Body of pancreas (tissue), 4 donors: ENCODE results near the gene NTSR1.

Experiments used
- POLR2A ChIP-seq, 3 donors: fragments of 450-650 bp; IDR thresholded peaks; one replicate each; pipeline ENCODE4 v1.6.1; 2016; ENCODE audit warnings: antibody characterized with exemption in 3 of 3, mild to moderate bottlenecking in 2 of 3
- TF ChIP-seq, protein P1 (sequence below), 7 experiments: fragments of 450-650 bp in 4 of 7; fragments of 200-600 bp in 3 of 7; sonication (generic) in 3 of 7; IDR thresholded peaks; one replicate each; pipeline ENCODE4 v1.5.1; 2016 to 2019; ENCODE audit warnings: antibody characterized with exemption in 7 of 7

DNA sequence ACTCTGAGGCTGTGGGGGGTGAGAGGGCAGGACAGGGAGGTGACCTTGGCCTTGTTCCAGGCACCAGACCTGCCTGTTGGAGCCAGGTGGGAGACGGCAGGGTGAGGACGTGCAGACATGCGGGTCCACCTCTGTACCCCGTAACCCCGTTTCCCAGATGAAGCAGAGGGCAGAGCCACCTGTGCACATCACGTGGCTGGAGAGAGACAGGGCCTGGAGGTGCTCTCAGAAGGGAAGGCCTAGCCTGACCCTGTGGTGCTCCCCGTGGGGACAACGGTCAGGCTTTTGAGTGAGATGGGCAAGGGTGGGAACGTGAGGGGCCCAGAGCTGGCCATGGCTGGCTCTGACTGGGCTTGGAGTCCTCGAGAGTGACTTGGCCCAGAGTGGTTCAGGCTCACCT lies 6.6 kb downstream of the NTSR1 start:
- TF ChIP-seq, protein P1, sequence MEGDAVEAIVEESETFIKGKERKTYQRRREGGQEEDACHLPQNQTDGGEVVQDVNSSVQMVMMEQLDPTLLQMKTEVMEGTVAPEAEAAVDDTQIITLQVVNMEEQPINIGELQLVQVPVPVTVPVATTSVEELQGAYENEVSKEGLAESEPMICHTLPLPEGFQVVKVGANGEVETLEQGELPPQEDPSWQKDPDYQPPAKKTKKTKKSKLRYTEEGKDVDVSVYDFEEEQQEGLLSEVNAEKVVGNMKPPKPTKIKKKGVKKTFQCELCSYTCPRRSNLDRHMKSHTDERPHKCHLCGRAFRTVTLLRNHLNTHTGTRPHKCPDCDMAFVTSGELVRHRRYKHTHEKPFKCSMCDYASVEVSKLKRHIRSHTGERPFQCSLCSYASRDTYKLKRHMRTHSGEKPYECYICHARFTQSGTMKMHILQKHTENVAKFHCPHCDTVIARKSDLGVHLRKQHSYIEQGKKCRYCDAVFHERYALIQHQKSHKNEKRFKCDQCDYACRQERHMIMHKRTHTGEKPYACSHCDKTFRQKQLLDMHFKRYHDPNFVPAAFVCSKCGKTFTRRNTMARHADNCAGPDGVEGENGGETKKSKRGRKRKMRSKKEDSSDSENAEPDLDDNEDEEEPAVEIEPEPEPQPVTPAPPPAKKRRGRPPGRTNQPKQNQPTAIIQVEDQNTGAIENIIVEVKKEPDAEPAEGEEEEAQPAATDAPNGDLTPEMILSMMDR (IDR thresholded peaks at IDR 0.05): no peak
- TF ChIP-seq POLR2A (IDR thresholded peaks at IDR 0.05): no peak
